ENCODE data around the gene HDAC8. TPM values are rescaled to one million over a fixed set of nuclear protein-coding genes. Genes with fewer than 3 reads are reported as not detected.

Gene HDAC8
- total RNA-seq, 1 experiment from 2014 or later, result 26.2 TPM

- Mint-ChIP-seq H3K4me3 (ENCODE audit: unreplicated experiment) (no peak overlapping the region), H3K27me3 (ENCODE audit: insufficient read depth, unreplicated experiment) (no peaks in the 10 kb centered on the region), H3K4me1 (ENCODE audit: low read depth, unreplicated experiment) (no peaks in the 10 kb centered on the region), H3K9me3 (ENCODE audit: unreplicated experiment) (no peaks in the 10 kb centered on the region), H3K36me3 (ENCODE audit: insufficient read depth, unreplicated experiment) (peaks cover 6% of the 10 kb centered on the region), H3K27ac (ENCODE audit: unreplicated experiment) (no peak overlapping the region)
- no peaks in the 10 kb centered on the region for H3K27me3 ChIP-seq (replicated peaks; ENCODE audit: control insufficient read depth, insufficient read depth, low read length)
- no TSS peak for BruUV-seq (replicated peaks)
- ChIA-PET POLR2A (no interaction called here), CTCF (no interaction called here)
- H3K4me1 ChIP-seq, result no peaks in the 10 kb centered on the region
- TF ChIP-seq, protein P1, sequence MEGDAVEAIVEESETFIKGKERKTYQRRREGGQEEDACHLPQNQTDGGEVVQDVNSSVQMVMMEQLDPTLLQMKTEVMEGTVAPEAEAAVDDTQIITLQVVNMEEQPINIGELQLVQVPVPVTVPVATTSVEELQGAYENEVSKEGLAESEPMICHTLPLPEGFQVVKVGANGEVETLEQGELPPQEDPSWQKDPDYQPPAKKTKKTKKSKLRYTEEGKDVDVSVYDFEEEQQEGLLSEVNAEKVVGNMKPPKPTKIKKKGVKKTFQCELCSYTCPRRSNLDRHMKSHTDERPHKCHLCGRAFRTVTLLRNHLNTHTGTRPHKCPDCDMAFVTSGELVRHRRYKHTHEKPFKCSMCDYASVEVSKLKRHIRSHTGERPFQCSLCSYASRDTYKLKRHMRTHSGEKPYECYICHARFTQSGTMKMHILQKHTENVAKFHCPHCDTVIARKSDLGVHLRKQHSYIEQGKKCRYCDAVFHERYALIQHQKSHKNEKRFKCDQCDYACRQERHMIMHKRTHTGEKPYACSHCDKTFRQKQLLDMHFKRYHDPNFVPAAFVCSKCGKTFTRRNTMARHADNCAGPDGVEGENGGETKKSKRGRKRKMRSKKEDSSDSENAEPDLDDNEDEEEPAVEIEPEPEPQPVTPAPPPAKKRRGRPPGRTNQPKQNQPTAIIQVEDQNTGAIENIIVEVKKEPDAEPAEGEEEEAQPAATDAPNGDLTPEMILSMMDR (IDR thresholded peaks at IDR 0.05; ENCODE audit: insufficient read depth in 1 of 2, low read depth in 1 of 2, low read length in 1 of 2, severe bottlenecking in 1 of 2, unreplicated experiment in 1 of 2), result no peak
- intact Hi-C loops (cut with micrococcal nuclease; ENCODE audit: unreplicated experiment), result no loop called here
- DNase-seq, result no peak
- no peaks in the 10 kb centered on the region for H3K9me3 ChIP-seq
- no peaks in the 10 kb centered on the region for H3K36me3 ChIP-seq (ENCODE audit: control insufficient read depth, insufficient read depth, low read length)
- H3K4me3 ChIP-seq (ENCODE audit: low read depth, low read length), result no peak overlapping the region
Observed at GRCh38 chrX:72465889-72466288, 106.8 kb downstream of the HDAC8 start.

DNA sequence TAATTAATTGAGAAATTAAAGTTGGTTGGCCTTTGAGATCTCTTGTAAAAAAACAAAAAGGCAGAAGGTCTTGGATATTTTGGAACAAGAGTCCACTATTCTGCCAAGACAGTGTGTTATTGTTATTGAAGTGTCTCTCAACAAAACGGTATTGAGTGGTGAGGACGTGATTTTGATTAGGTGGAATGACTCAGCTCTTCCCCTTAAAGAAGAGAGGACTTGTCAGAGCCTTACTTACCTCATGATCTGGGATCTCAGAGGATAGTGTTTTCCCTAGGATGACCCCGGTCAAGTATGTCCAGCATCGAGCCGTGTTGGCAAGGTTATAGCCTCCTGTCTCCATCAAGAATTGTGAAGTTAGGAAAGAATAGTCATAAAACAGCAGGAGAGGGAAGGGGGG, 110.9 kb downstream of the HDAC8 start:
- TF ChIP-seq, protein P1 (IDR thresholded peaks at IDR 0.05; ENCODE audit: insufficient read depth in 1 of 2, low read depth in 1 of 2, low read length in 1 of 2, severe bottlenecking in 1 of 2, unreplicated experiment in 1 of 2), result no peak
- no TSS peak for BruUV-seq (replicated peaks)
- Mint-ChIP-seq H3K36me3 (ENCODE audit: insufficient read depth, unreplicated experiment) (peaks cover 12% of the 10 kb centered on the region), H3K4me1 (ENCODE audit: low read depth, unreplicated experiment) (peaks cover 6% of the 10 kb centered on the region), H3K27me3 (ENCODE audit: insufficient read depth, unreplicated experiment) (no peaks in the 10 kb centered on the region), H3K9me3 (ENCODE audit: unreplicated experiment) (no peaks in the 10 kb centered on the region), H3K4me3 (ENCODE audit: unreplicated experiment) (no peak overlapping the region), H3K27ac (ENCODE audit: unreplicated experiment) (no peak overlapping the region)
- Histone ChIP-seq H3K36me3 (ENCODE audit: control insufficient read depth, insufficient read depth, low read length) (no peaks in the 10 kb centered on the region), H3K4me3 (ENCODE audit: low read depth, low read length) (no peak overlapping the region), H3K9me3 (no peaks in the 10 kb centered on the region), H3K4me1 (no peaks in the 10 kb centered on the region), H3K27me3 (replicated peaks; ENCODE audit: control insufficient read depth, insufficient read depth, low read length) (no peaks in the 10 kb centered on the region)
- DNase-seq, result no peak
- ChIA-PET CTCF (no interaction called here), POLR2A (no interaction called here)
- intact Hi-C loops (cut with micrococcal nuclease; ENCODE audit: unreplicated experiment), result no loop called here

DNA sequence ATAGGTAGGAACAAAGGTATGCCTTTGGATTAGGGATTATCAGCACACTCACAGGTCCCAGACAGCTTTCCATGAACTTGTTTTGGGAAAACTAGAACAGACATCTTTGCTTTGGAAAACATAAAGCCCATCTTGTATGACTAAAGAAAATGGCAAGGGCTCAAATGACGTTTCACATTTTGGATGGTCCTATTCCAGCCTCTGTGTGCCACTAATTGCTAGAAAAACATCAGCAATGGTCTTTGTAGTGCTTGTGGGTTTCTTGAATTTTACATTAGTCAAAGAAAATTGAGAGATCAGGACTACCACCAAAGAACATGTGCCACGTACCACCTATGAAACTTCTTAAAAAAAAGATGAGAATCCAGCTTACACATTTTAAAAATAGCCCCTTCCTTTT, 111.4 kb downstream of the HDAC8 start:
- CTCF ChIA-PET, result no interaction called here
- H3K36me3 ChIP-seq (ENCODE audit: control insufficient read depth, insufficient read depth, low read length), result no peaks in the 10 kb centered on the region
- POLR2A ChIA-PET, result no interaction called here
- TF ChIP-seq, protein P1 (IDR thresholded peaks at IDR 0.05; ENCODE audit: insufficient read depth in 1 of 2, low read depth in 1 of 2, low read length in 1 of 2, severe bottlenecking in 1 of 2, unreplicated experiment in 1 of 2), result no peak
- no peak overlapping the region for H3K4me3 ChIP-seq (ENCODE audit: low read depth, low read length)
- H3K9me3 Mint-ChIP-seq (ENCODE audit: unreplicated experiment), result no peaks in the 10 kb centered on the region
- no peaks in the 10 kb centered on the region for H3K4me1 ChIP-seq
- peaks cover 12% of the 10 kb centered on the region for H3K36me3 Mint-ChIP-seq (ENCODE audit: insufficient read depth, unreplicated experiment)
- no peak for DNase-seq
- H3K9me3 ChIP-seq, result no peaks in the 10 kb centered on the region
- intact Hi-C loops (cut with micrococcal nuclease; ENCODE audit: unreplicated experiment), result no loop called here
- H3K27me3 ChIP-seq (replicated peaks; ENCODE audit: control insufficient read depth, insufficient read depth, low read length), result no peaks in the 10 kb centered on the region
- BruUV-seq (replicated peaks), result no TSS peak
- H3K27me3 Mint-ChIP-seq (ENCODE audit: insufficient read depth, unreplicated experiment), result no peaks in the 10 kb centered on the region
- no peak overlapping the region for H3K4me3 Mint-ChIP-seq (ENCODE audit: unreplicated experiment)
- H3K4me1 Mint-ChIP-seq (ENCODE audit: low read depth, unreplicated experiment), result peaks cover 6% of the 10 kb centered on the region
- no peak overlapping the region for H3K27ac Mint-ChIP-seq (ENCODE audit: unreplicated experiment)

Data from Caco-2 (cell line).